HG03175 (cell line): ENCODE measurements around the gene ABI3BP.

Experiments used
- ATAC-seq: cut with Tn5 transposase; IDR thresholded peaks from one replicate; pipeline ENCODE4 v1.9.1; 2021; ENCODE audit warnings: mild to moderate bottlenecking, moderate library complexity; ENCODE audit not compliant: unreplicated experiment

Gene ABI3BP

DNA sequence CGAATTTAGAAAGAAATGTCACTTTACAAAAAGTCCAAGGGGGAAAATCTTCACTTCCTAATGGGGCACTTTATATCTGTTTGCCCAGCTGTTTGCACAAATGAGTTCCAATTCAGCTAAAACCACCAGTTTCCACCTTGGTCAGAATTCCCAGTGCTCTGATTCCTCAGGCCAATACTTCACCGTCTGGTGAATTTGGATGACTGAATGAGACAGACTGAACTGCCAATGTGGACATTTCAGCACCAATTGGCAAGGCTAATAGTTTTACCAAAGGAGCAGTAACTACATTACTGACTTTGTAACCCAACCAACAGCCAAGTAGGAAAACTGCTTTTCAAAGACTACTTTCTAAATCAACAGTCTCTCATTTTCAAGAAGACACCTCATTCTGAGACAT is 51.8 kb downstream of the ABI3BP start:
- ATAC-seq, result no peak

DNA sequence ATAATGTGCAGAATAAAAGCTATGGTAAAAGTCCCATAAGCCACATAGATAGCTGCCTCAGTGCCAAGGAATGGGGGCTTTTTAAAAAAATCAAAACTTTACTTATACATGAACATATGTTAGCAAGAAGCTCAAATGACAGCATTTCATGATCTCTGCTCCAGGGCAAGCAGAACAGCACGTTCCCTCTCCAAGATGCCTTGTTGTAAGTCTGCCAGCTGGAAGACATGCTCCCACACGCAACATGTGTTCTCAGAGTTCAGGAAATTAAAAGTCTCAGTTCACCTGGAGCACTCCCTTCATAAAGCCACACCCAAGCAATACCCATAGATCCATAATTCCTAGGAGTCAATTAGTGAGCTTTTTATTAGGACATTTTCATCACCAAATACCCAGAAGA is 52.2 kb downstream of the ABI3BP start:
- no peak for ATAC-seq

DNA sequence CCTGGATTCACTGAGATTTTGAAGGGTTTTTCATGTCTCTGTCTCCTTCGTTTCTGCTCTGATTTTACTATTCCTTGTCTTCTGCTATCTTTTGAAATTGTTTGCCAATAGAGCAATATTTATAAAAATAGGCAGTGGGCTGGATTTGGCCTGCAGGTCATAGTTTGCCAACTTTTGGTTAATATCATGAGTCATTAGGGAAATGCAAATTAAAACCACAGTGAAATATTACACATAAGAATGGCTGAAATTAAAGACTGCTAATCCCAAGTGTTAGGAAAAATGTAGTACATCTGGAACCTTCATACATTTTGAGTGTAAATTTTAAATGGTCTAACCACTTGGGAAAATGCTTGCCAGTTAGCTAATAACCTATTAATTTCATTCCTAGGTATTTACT is 56.3 kb downstream of the ABI3BP start:
- no peak for ATAC-seq

DNA sequence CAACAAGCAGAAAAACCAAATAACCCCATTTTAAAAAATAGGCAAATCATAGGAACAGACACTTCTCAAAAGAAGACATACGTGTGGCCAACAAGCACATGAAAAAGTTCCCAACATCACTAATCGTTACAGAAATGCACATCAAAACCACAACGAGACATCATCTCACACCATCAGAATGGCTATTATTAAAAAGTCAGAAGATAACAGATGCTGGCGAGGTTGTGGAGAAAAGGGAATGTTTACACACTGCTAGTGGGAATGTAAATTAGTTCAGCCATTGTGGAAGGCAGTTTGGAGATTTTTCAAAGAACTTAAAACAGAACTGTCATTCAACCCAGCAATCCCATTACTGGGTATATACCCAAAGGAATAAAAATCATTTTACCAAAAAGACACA is 60.7 kb downstream of the ABI3BP start:
- ATAC-seq, result no peak

DNA sequence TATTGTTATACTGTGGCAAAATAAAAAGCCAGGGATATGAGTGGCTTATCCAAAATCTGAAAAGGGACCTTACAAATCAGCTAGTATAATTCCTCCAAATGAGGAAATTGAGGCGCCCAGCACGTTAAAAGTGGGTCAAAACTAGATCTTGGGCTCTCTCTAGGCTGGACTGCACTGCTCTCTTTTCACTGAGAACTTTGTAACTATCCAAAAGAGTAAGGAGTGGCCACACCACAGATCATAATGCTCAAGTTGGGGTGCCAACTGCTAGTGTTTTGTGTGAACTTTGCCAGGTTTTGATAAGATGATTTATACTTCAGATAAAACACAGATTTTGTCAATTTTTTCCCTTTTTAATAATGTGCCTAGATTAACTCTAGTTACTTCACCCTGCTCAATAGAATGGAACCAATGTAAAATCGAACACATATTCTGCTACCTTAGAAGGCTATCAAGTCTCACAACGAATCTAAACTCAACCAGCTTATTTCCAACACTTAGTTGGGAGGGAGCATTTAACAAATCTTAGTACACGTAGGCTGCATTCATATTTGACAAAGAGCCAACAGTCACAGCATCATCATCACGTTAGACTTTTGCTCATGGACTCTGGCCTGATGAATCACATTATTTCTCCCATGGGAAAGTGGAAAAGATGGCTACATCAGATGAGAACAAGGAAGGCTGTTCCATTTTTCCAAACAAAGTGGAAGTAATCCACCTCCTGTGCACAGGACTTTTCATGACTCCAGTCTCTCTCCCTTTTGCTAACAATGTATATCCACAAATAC is 64.4 kb downstream of the ABI3BP start:
- no peak for ATAC-seq

DNA sequence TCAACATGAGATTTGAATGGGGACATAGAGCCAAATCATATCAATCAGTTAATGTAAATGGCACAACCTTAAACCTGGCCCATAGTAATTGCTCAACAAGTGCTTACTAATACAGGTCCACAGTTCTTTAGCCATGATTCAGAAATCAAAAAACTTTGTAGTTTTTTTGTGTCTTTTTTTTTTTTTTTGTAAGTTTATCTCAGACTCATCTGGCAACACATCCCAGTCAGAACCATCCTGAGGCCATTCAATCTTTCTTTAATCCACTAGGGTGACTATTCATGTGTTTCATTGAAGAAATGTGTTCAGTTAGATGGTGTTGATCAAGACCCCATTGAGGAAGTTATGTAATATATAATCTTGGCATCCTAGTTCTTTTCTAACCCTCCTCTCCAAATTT is 65.4 kb downstream of the ABI3BP start:
- ATAC-seq, result no peak

DNA sequence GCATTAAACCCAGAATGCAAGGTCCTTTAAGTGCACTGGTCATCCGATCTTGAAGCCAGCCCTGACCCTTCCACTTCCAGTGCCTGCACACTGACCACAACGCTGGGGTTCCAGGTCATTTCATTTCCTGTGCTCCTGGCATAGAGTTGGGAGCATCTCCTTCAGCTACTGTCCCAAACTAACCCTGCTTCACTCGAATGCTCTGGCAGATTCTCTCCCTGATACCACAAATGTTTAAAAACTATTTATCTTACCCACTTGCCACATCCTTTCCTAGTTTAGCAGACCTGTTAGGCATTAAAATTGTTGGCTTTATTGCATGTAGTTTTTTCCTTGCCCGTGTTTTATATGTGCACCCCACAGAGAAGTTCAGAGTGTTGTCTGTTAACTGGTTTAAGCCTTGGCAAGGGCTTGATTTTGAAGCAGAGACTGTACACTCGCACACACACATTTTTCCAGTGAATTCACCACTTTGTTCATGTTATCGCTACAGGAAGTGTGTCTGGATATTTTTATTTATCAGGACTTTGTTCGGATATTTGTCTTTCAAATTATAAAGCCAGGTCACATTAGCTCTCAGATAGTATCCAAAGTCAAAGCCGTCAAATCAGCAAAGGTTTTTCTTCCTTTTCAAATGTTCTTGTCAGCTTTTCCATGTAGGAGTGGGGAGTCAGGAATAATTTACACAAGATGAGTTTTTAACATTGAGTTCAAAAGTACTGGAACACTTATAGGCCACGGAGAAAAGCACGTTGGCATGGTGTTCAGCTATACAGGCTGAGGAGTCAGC is 77.3 kb downstream of the ABI3BP start:
- no peak for ATAC-seq

DNA sequence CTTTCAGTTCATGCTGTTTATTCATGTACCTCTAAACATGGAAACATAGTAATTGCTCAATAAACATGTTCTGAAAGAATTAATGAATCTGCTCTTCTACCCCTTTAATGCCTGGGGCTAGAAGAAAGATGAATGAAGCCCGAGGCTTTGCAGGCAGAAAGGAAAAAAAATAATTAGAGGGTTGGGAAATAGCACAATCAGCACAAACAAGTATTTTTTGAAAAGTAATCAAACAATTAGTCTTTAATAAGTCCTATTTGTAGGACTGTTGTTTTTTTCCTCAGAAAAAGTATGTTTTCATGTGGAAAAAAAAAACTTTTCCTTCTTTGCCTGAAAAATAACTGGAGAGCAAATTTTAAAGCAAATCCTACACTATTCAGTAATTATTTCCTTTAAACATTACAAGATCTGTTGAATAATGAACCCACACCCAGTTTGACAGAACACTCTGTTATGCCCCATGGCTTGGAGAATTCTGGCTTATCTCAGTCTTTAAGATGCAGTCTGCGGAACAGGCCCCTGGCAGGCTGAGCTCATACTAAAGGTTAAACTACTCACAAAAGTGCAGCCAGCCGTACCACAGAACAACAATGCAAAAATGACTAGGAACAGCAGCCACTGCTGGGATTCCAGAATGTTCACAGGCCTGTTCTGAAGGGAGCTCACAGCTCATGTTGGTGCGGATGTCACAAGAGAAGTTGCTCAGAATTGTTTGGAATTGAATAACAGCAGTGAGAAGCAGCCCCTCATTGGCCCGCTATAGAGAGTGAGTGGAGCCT is 79.2 kb downstream of the ABI3BP start:
- ATAC-seq, result no peak

DNA sequence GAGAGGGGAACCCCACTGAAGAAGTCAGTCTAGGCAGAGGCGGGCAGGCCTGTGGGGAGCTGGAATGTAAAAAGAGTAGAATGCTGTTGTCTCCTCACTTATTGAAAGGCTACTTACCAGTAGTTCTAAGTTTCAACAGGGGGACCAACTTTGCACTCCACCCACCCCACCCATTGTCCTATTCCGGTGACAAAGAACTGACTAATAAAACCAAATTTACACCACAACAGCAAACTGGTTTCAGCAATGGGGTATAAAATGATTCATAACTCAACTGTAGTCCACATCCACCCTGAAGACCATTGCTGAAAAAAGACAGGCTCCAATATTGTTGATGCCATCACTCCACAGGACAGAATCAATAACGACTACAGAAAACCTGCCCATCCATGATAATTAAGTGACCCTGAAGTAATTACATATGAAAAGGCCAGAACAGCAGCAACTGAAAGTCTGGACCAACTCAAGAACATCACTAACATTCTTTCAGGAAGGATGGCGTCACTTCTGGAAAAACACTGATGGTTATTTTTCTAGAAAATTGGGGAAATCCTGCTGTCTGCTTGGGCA is 80.2 kb downstream of the ABI3BP start:
- no peak for ATAC-seq

DNA sequence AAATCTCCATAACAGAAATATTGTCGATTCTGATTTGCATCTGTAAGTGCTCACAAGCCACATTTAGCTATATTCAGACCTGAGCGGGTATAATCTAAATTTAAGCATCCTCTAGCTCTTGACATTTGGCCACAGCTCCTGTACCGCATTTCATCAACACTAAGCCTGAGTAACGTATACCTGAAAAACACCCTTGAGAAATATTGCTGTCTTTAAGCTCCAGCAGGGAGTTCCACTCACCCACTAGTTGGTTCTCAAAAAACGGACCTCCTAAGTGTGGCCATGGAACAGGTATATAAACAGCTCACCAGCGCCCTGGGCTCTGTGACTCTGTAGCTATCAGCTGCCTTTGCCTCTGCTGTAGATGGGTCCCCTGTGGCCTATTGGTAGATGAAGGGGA is 80.7 kb downstream of the ABI3BP start:
- no peak for ATAC-seq

DNA sequence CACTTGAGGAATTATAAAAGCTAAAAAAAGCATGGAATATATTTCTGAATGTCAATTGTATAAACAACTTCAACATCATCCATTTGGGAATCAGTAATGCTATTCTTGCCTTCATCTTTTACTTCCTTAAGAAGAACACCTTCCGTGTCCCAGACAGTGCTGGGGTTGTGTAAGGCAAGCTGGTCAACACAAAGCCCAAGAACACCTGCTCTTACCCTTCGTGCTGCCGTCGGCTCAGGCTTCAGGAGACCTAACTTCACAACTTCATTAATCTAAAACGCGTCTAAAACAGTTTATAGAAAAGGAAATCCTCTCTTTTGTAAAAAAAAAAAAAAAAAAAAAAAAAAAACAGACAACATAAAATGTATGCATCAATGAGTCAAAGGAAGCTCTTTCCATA is 81.3 kb downstream of the ABI3BP start:
- no peak for ATAC-seq

DNA sequence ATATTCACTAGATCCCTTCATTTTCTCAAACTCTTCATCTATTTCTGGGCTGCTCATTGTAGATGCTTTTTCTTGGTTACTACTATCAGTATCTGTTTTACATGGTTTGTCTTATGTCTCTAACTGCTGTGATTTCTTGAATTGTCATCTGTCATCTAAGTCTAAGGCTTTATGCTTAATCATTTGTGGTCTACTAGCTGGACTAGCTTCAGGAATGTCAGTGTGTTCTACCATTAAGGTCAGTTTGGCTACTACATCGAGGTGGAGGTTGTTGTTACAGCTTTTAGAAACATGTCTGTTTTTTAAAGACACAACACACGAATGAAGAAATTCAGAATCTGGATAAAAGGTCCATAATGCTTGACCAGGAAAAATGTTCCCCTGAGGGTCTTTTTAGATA is 82.2 kb downstream of the ABI3BP start:
- no peak for ATAC-seq

DNA sequence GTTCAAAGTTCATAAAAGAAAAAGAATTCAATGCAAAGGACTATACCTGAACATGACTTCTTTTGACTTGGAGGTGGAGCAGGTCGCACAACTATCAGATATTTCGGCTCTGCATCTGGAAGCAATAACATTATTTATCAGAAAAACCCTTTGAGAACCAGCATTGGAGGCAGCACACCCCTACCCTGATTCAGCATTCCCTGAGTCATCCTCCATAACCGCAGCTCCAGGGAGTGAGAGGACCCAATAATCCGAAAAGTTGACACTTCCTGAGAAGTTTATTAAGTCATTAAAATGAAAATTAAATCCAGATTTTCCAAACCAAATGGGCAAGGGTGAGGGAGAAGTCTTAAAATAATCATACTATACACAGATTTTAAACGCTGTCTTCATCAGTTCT is 90.6 kb downstream of the ABI3BP start:
- ATAC-seq, result no peak

DNA sequence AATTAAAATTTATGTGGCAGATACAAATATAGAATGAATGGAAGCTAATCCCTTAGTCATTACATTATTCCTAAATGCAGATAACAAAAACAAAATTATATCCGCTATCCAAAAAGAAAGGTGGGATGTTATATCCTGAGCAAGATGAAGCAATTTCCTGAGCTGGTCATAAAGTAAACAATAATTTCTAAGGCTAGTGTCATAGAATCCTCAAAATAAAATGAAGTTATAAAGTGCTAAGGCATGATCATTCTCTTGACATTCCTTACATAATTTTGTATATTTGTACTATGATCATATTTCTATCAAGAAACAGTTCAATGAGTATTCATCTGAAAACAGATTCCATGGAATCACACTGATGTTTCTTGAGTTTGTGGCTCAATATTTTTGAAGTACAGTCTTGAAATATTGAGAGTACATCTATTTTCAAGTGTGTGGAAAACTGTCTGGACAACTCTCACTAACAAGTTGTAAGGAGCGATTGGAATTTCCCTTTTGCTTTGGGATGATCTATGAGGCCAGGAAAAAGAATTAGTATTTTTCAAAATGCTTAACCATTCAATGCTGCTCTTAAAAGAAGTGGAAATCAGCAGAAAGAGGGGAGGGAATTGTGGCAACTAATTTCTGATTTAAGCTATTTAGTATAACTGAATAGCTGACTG is 92.4 kb downstream of the ABI3BP start:
- no peak for ATAC-seq

DNA sequence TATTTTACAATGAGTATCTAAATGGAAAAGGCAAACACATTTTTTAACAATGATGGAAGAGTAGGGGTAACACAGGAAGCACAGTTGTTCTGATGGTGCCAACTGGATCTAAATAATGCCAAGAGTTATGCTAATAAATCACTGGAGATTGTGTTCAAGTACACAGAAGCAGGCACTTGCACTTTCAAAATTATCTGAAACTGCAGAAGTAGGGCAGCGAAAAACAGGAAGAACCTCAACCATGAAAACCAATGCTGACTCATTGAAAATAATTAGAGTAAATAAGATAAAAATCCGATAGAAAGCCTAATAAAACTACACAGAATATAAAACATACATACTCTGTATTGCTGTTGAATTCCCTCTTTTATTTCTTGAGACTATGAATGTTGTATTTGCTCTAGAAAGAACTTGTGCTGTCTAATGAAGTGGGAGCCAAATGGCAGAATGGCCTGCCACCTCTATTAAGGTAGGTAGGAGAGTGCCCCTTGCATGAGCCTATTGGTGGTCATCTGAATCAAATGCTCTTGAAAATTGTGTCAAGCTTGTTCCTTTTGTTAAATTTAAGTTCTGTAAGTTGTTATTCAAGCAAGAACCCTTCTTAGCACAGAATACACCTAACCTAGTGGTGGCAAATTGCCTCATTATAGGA is 93.7 kb downstream of the ABI3BP start:
- peak; percentile 68 for ATAC-seq

DNA sequence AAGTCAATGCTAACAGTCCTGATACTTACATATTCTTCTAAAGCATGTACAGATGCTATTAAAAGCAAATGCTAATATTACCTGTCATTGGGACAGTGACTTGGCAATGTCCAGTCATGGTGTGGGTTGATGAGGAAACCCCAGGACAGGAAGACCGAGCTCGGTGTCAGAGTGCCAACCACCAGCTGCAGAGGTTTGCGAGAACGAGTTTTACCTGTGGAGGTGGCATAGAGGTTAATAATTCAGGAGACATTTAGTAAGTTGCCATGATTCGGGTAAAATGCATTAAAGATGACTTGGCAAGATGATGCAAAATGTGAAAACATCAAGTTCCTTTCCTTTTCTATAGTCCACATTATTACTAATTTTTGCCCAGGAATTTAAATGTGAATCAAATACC is 94.5 kb downstream of the ABI3BP start:
- no peak for ATAC-seq

DNA sequence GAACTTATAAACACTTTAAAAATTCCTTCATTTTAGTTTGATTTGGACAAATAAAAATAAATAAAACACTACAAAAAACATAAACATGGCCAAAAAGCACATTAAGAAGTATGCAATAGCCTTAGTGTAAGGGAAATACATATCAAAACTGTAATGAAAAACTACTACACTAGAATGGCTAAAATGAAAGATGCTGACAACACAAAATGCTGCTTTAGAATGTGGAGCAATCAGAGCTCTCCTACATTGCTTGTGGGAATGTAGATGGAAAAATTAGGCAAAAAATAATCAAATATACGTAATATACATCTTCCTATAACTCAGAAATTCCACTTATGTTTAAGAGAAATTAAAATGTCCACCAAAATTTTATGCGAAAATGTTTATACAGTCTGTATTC is 96.2 kb downstream of the ABI3BP start:
- ATAC-seq, result no peak

DNA sequence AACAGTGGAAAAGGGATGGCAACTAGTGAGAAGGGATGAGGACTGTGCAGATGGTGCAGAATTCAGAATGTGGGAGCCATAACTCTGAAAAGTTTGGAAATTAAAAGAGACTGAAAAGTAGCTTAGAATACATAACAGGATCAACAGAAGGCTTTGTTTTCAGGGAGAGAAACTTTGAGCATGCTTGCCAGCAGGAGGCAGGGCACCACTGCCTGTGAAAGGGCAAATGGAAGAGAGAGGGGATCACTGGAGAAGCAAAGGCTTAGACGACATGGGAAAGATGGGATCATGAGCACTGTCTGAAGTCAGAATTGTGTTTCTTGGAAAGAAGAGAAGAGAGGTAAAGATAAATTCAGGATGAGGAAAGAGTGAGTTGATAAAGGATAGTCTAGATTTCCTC is 99.6 kb downstream of the ABI3BP start:
- no peak for ATAC-seq

DNA sequence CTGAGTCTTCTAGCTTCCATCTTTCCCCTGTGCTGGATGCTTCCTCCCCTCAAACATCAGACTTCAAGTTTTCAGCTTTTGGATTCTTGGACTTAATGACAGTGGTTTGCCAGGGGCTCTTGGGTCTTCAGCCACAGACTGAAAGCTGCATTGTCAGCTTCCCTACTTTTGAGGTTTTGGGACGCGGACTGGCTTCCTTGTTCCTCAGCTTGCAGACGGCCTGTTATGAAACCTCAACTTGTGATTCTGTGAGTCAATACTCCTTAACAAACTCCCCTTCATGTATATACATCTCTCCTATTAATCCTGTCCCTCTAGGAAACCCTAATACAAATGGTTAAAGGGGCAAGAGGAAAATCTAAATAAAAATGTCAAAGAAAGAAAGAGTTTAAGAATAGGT is 100.1 kb downstream of the ABI3BP start:
- ATAC-seq, result no peak

DNA sequence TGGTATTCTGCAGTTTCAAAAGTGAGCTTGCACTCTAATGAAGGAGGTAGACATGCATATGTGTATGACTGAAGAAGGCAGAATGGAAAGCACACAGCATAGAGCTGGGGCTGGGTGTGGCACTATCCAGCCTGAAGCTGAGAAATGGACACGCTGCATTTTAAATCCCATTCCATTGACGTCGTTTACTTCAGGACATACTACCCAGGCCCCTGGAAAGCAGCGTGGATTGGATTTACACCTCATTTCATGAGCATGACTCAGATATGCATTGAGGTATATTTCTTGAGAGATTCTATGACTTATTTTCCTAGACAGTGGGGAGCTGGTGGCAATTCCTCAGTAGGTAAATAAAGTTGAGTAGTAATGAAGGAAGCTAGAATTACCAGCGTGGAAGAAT is 101.4 kb downstream of the ABI3BP start:
- no peak for ATAC-seq
